HepG2 (cell line): ENCODE measurements around the gene IGFL2. TPM values are rescaled to one million over a fixed set of nuclear protein-coding genes. Genes with fewer than 3 reads are reported as not detected.

ENCODE experiments used
- ATAC-seq: fragments of 200-7000 bp; cut with Tn5 transposase; 3 replicates; pipeline ENCODE4 v1.9.1; 2020; ENCODE audit warnings: mild to moderate bottlenecking, moderate library complexity
- BruUV-seq: library from RNA; stranded (reverse); fragments of 400-500 nt; replicated peaks from 2 replicates; lab custom pipeline; 2021; lab: Mats Ljungman, UMichigan
- CTCF ChIA-PET: fragments of 300-600 bp; formaldehyde crosslinking; extraction: SDS; loops from one replicate; lab custom pipeline; 2021; ENCODE audit warnings: low total read pairs, inconsistent platforms, low intra/inter-chr PET ratio; lab: Yijun Ruan, JAX
- POLR2A ChIA-PET: fragments of 350-600 bp; sonication (Branson Sonifier 250); formaldehyde crosslinking; loops from one replicate; lab custom pipeline; 2020; ENCODE audit warnings: antibody characterized with exemption, inconsistent platforms; lab: Yijun Ruan, JAX
- DNase-seq: peaks from one replicate; pipeline ENCODE4 v3.0.0-alpha.2; 2015; ENCODE audit warnings: low spot score
- FAIRE-seq: peaks from 3 replicates; lab custom pipeline; 2011; peaks lifted over from hg19 to GRCh38; lab: Jason Lieb, UNC
- H2AFZ ChIP-seq: one replicate; pipeline ENCODE4 v1.6.1; 2011; ENCODE audit warnings: low read length, inconsistent platforms
- H3K27ac ChIP-seq: fragments of 300-600 bp; 3 replicates; pipeline ENCODE4 v1.8.0; 2011; ENCODE audit warnings: mixed run types, mild to moderate bottlenecking, mixed read lengths, low read length, inconsistent platforms; ENCODE audit not compliant: insufficient read depth; ENCODE audit errors: extremely low read length
- H3K27me3 ChIP-seq, 2 experiments: fragments of 200-600 bp in 1 of 2; 2 replicates in 1 of 2; 3 replicates in 1 of 2; pipeline versions ENCODE4 v1.6.0 to v1.8.0; 2011; ENCODE audit warnings: low read length in 2 of 2, mild to moderate bottlenecking in 2 of 2, moderate library complexity in 2 of 2, inconsistent platforms in 1 of 2; ENCODE audit not compliant: insufficient read depth in 2 of 2, control insufficient read depth in 1 of 2
- H3K36me3 ChIP-seq, 2 experiments: fragments of 200-600 bp in 1 of 2; replicated peaks in 1 of 2; 2 replicates in 1 of 2; 3 replicates in 1 of 2; pipeline versions ENCODE4 v1.5.1 to v1.8.0; 2011; ENCODE audit warnings: low read length in 2 of 2, inconsistent platforms in 1 of 2; ENCODE audit not compliant: insufficient read depth in 2 of 2, control insufficient read depth in 1 of 2
- H3K4me1 ChIP-seq: 2 replicates; pipeline ENCODE4 v1.5.1; 2012; ENCODE audit warnings: low read length, inconsistent platforms; ENCODE audit not compliant: insufficient read depth
- H3K4me2 ChIP-seq: 2 replicates; pipeline ENCODE4 v1.6.0; 2011; ENCODE audit warnings: low read depth, low read length, inconsistent platforms
- H3K4me3 ChIP-seq, 3 experiments: fragments of 200-600 bp in 1 of 3; sonication (generic), shearing (Covaris generic) in 1 of 3; replicated peaks in 1 of 3; 2 replicates each; pipeline ENCODE4 v1.5.1; 2011 to 2016; ENCODE audit warnings: low read length in 3 of 3, inconsistent platforms in 2 of 3, low read depth in 2 of 3, mild to moderate bottlenecking in 2 of 3, control low read depth in 1 of 3, mixed read lengths in 1 of 3; ENCODE audit not compliant: insufficient read depth in 1 of 3
- H3K79me2 ChIP-seq: one replicate; pipeline ENCODE4 v1.6.1; 2011; ENCODE audit warnings: low read length, inconsistent platforms; ENCODE audit not compliant: insufficient read depth
- H3K9ac ChIP-seq: 2 replicates; pipeline ENCODE4 v1.6.0; 2011; ENCODE audit warnings: mild to moderate bottlenecking, low read depth, low read length, inconsistent platforms; ENCODE audit not compliant: insufficient read depth
- H3K9me3 ChIP-seq: 2 replicates; pipeline ENCODE4 v1.5.1; 2012; ENCODE audit warnings: mild to moderate bottlenecking, low read length
- H4K20me1 ChIP-seq: 2 replicates; pipeline ENCODE4 v1.6.0; 2011; ENCODE audit warnings: inconsistent platforms, mild to moderate bottlenecking, low read length, moderate library complexity; ENCODE audit not compliant: insufficient read depth
- ATM ChIP-seq: fragments of 450-650 bp; IDR thresholded peaks from 2 replicates; pipeline ENCODE4 v1.7.1; 2017; ENCODE audit warnings: mild to moderate bottlenecking, borderline replicate concordance
- CENPX ChIP-seq: sonication (generic); formaldehyde crosslinking; IDR thresholded peaks from 2 replicates; pipeline ENCODE4 v1.9.0; 2021; ENCODE audit warnings: mild to moderate bottlenecking, missing genetic modification reagents, moderate library complexity
- CTCF ChIP-seq: sonication (generic); formaldehyde crosslinking; IDR thresholded peaks from 2 replicates; pipeline ENCODE4 v1.5.0; 2020; ENCODE audit warnings: mild to moderate bottlenecking, missing genetic modification reagents, moderate library complexity
- ETV5 ChIP-seq: IDR thresholded peaks from 2 replicates; pipeline ENCODE4 v1.6.1; 2018; ENCODE audit warnings: missing biosample characterization, missing genetic modification reagents, inconsistent platforms, borderline replicate concordance
- FOXA1 ChIP-seq, 2 experiments: fragments of 450-650 bp in 1 of 2; sonication (generic) in 1 of 2; formaldehyde crosslinking in 1 of 2; IDR thresholded peaks; 2 replicates each; pipeline versions ENCODE4 v1.4.0 to v1.6.1; 2016 to 2020; ENCODE audit warnings: missing genetic modification reagents in 1 of 2
- HNF4A ChIP-seq: sonication (generic); formaldehyde crosslinking; IDR thresholded peaks from 2 replicates; pipeline ENCODE4 v1.4.0; 2020; ENCODE audit warnings: missing genetic modification reagents
- HOXA3 ChIP-seq: sonication (generic); formaldehyde crosslinking; IDR thresholded peaks from 2 replicates; pipeline ENCODE4 v1.5.0; 2020; ENCODE audit warnings: missing genetic modification reagents
- IKZF4 ChIP-seq: sonication (generic); formaldehyde crosslinking; IDR thresholded peaks from 2 replicates; pipeline ENCODE4 v1.5.1; 2020; ENCODE audit warnings: borderline replicate concordance, mild to moderate bottlenecking, low read depth, missing genetic modification reagents; ENCODE audit errors: not compliant biosample characterization
- MAFK ChIP-seq, 2 experiments: IDR thresholded peaks in 1 of 2; conservative IDR thresholded peaks in 1 of 2; 2 replicates each; pipeline ENCODE4 v1.6.1; 2011; ENCODE audit warnings: improper control_type of control experiment in 2 of 2, low read length in 2 of 2
- MTA1 ChIP-seq: sonication (generic); formaldehyde crosslinking; IDR thresholded peaks from 2 replicates; pipeline ENCODE4 v1.4.0; 2020; ENCODE audit warnings: missing genetic modification reagents, mild to moderate bottlenecking, borderline replicate concordance
- NCOR1 ChIP-seq: fragments of 200-600 bp; sonication (generic); IDR thresholded peaks from 2 replicates; pipeline ENCODE4 v1.7.0; 2017; ENCODE audit warnings: antibody characterized with exemption, low read length, borderline replicate concordance
- PAWR ChIP-seq: sonication (generic); formaldehyde crosslinking; IDR thresholded peaks from 2 replicates; pipeline ENCODE4 v1.4.0; 2020; ENCODE audit warnings: missing genetic modification reagents, mild to moderate bottlenecking, borderline replicate concordance
- SRF ChIP-seq: IDR thresholded peaks from 2 replicates; pipeline ENCODE4 v1.6.1; 2011; ENCODE audit warnings: mild to moderate bottlenecking, low read depth, low read length, moderate library complexity
- SRSF1 ChIP-seq: fragments of 200-400 bp; formaldehyde crosslinking; optimal IDR thresholded peaks from 2 replicates; pipeline ENCODE3; 2017; ENCODE audit warnings: mild to moderate bottlenecking, low read depth, low read length, moderate library complexity
- SUZ12 ChIP-seq: fragments of 150-350 bp; IDR thresholded peaks from 2 replicates; pipeline ENCODE4 v1.6.1; 2014; ENCODE audit warnings: low read depth, low read length
- ZBTB38 ChIP-seq: sonication (generic); formaldehyde crosslinking; IDR thresholded peaks from 2 replicates; pipeline ENCODE4 v1.5.1; 2020; ENCODE audit warnings: mild to moderate bottlenecking, missing genetic modification reagents
- ZIK1 ChIP-seq: sonication (generic); formaldehyde crosslinking; IDR thresholded peaks from 2 replicates; pipeline ENCODE4 v1.5.0; 2020; ENCODE audit warnings: mild to moderate bottlenecking, low read depth, missing genetic modification reagents, borderline replicate concordance
- ZNF549 ChIP-seq: sonication (generic); formaldehyde crosslinking; IDR thresholded peaks from 2 replicates; pipeline ENCODE4 v1.5.0; 2020; ENCODE audit warnings: missing genetic modification reagents
- ZNF580 ChIP-seq: IDR thresholded peaks from 2 replicates; pipeline ENCODE4 v1.6.1; 2016; ENCODE audit warnings: low read depth, borderline replicate concordance
- ZNF709 ChIP-seq: sonication (generic); formaldehyde crosslinking; IDR thresholded peaks from 2 replicates; pipeline ENCODE4 v1.5.0; 2020; ENCODE audit warnings: mild to moderate bottlenecking, missing genetic modification reagents
- ZSCAN25 ChIP-seq: sonication (generic); formaldehyde crosslinking; IDR thresholded peaks from 2 replicates; pipeline ENCODE4 v1.8.0; 2022; ENCODE audit warnings: mild to moderate bottlenecking, missing genetic modification reagents
- WGBS: methylation state at CpG from one replicate; pipeline ENCODE4 v1.1.6; 2017; ENCODE audit warnings: low lambda C conversion rate; 5-methylcytosine and 5-hydroxymethylcytosine counted together
- in situ Hi-C: cut with HindIII; loops from 2 replicates; pipeline ENCODE4 v1.10.0; 2017; ENCODE audit warnings: low pct_unique_long_range_greater_than_20kb; ENCODE audit not compliant: extremely low pct_ligation_motif_present
- intact Hi-C: fragments of 100-400 bp; cut with micrococcal nuclease; formaldehyde crosslinking; loops from one replicate; pipeline ENCODE4 v1.10.0; 2022; ENCODE audit not compliant: unreplicated experiment
- polyA plus RNA-seq, 8 experiments: library from polyadenylated mRNA; depleted of rRNA in 3 of 8; stranded (reverse) in 7 of 8; unstranded in 1 of 8; fragments of >200 nt; fragmentation: Illumina TruSeq in 4 of 8; extraction: Trizol in 4 of 8; gene quantifications; 2 replicates each; pipeline versions ENCODE4 v1.2.1 to v1.2.3, GENCODE V29; 2011 to 2016; ENCODE audit warnings: low read depth in 4 of 8, missing spikeins in 1 of 8, mixed read lengths in 1 of 8; ENCODE audit not compliant: insufficient read depth in 1 of 8
- total RNA-seq, 5 experiments: library from RNA; depleted of rRNA; stranded (reverse); fragments of >200 nt; fragmentation: Illumina TruSeq; extraction: Trizol; gene quantifications; 2 replicates each; pipeline ENCODE4 v1.2.3, GENCODE V29; 2016; ENCODE audit warnings: low read depth in 1 of 5
- TF ChIP-seq, protein P1 (sequence below), 2 experiments: sonication (generic) in 1 of 2; formaldehyde crosslinking in 1 of 2; IDR thresholded peaks; 2 replicates each; pipeline versions ENCODE4 v1.5.1 to v1.6.1; 2011 to 2020; ENCODE audit warnings: borderline replicate concordance in 1 of 2, low read depth in 1 of 2, low read length in 1 of 2, mild to moderate bottlenecking in 1 of 2, missing genetic modification reagents in 1 of 2, moderate library complexity in 1 of 2

The IGFL2 gene
- total and polyA plus RNA-seq, 2 of the 13 experiments (the other 11 are each of a cell fraction or from before 2014, with no cell fraction given): not detected

GRCh38 chr19:46133101-46133627 is 14.9 kb upstream of the IGFL2 start:
- no peaks in the 10 kb centered on the region for H4K20me1 ChIP-seq
- H3K9me3 ChIP-seq: no peaks in the 10 kb centered on the region
- in situ Hi-C loops (no loop called here), intact Hi-C loops (no loop called here)
- ATAC-seq (no peak), FAIRE-seq (no peak), DNase-seq (peak; percentile 78)
- H3K4me2 ChIP-seq: no peak overlapping the region
- H2AFZ ChIP-seq: no peak overlapping the region
- no TSS peak for BruUV-seq
- no peaks in the 10 kb centered on the region for H3K27me3 ChIP-seq
- WGBS: 66% methylated on average over 6 of the region's 6 CpGs
- no peaks in the 10 kb centered on the region for H3K36me3 ChIP-seq
- ChIA-PET POLR2A (no interaction called here), CTCF (no interaction called here)
- no peaks in the 10 kb centered on the region for H3K79me2 ChIP-seq
- H3K4me1 ChIP-seq: peaks cover 11% of the 10 kb centered on the region
- no peak overlapping the region for H3K27ac ChIP-seq
- H3K9ac ChIP-seq: no peak overlapping the region
- no peak overlapping the region for H3K4me3 ChIP-seq
- TF ChIP-seq ETV5 (no peak), CTCF (CRISPR knock-in tag) (no peak), MAFK (conservative IDR thresholded peaks at IDR 0.05 in 1 of 2, IDR thresholded peaks at IDR 0.05 in 1 of 2; ENCODE audit: low read length in 2 of 2) (0 out of 4 replicates have a peak, but pooled peaks of 1 of the 2 experiments have one; percentile 17), MTA1 (CRISPR knock-in tag) (no peak), NCOR1 (no peak), CENPX (CRISPR knock-in tag) (no peak), ZNF580 (CRISPR knock-in tag) (no peak), FOXA1 (IDR thresholded peaks at IDR 0.05) (no peak), FOXA1 (CRISPR knock-in tag; IDR thresholded peaks at IDR 0.05) (no peak), ZNF549 (no peak), HNF4A (CRISPR knock-in tag) (no peak), SRF (peak; percentile 88), PAWR (no peak), ZNF709 (CRISPR knock-in tag) (no peak), ZIK1 (no peak), IKZF4 (CRISPR knock-in tag) (no peak), ZBTB38 (CRISPR knock-in tag) (no peak), HOXA3 (CRISPR knock-in tag) (no peak), ZSCAN25 (CRISPR knock-in tag) (no peak), SRSF1 (no peak), ATM (no peak), SUZ12 (no peak)
- TF ChIP-seq, protein P1, sequence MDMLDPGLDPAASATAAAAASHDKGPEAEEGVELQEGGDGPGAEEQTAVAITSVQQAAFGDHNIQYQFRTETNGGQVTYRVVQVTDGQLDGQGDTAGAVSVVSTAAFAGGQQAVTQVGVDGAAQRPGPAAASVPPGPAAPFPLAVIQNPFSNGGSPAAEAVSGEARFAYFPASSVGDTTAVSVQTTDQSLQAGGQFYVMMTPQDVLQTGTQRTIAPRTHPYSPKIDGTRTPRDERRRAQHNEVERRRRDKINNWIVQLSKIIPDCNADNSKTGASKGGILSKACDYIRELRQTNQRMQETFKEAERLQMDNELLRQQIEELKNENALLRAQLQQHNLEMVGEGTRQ (IDR thresholded peaks at IDR 0.05; ENCODE audit: low read depth, low read length): no peak
- TF ChIP-seq, protein P1 (CRISPR knock-in tag; IDR thresholded peaks at IDR 0.05; ENCODE audit: borderline replicate concordance): peak; percentile 24; the same call in 1 of the 2 replicates
